Activated CD4-positive, alpha-beta T cell treated with anti-CD3 and anti-CD28 coated beads for 1 hour (primary cell): ENCODE data around the gene GTPBP6.
A peak's percentile ranks its signal among the peaks of the same experiment; 100 is the strongest.
"Not testable (repeated sequence)": the region's sequence is repeated elsewhere in the genome, so short reads cannot be mapped to it uniquely, and the experiment has no call there.

Experiments used
- DNase-seq: peaks from one replicate; pipeline ENCODE4 v3.0.0-alpha.2; 2020

GTPBP6 gene

GRCh38 chrX:290476-291166 is 28.0 kb downstream of the GTPBP6 start:
- DNase-seq = no peak

- no peak for DNase-seq
Observed at GRCh38 chrX:288561-288991, 30.0 kb downstream of the GTPBP6 start.

GRCh38 chrX:287670-288069 is 30.9 kb downstream of the GTPBP6 start:
- no peak for DNase-seq

- DNase-seq = no peak
Observed at GRCh38 chrX:285076-285677, 33.4 kb downstream of the GTPBP6 start.

- DNase-seq = peak; percentile 81
Observed at GRCh38 chrX:283115-283845, 35.3 kb downstream of the GTPBP6 start.

GRCh38 chrX:282000-282681 is 36.5 kb downstream of the GTPBP6 start:
- not testable (repeated sequence) for DNase-seq

GRCh38 chrX:281166-281999 is 37.2 kb downstream of the GTPBP6 start, which contains the start of gene PLCXD1:
TSS of gene PLCXD1 (plus strand) at chrX:281381. CDS start at chrX:284188, 2,807 bp downstream.
- no peak for DNase-seq

GRCh38 chrX:280722-281121 is 37.9 kb downstream of the GTPBP6 start:
- not testable (repeated sequence) for DNase-seq

GRCh38 chrX:279757-280604 is 38.6 kb downstream of the GTPBP6 start:
- not testable (repeated sequence) for DNase-seq

GRCh38 chrX:276581-277201 is 41.9 kb downstream of the GTPBP6 start:
- no peak for DNase-seq

- peak; percentile 28 for DNase-seq
Observed at GRCh38 chrX:275967-276580, 42.5 kb downstream of the GTPBP6 start.

- DNase-seq = no peak
Observed at GRCh38 chrX:275476-275966, 43.1 kb downstream of the GTPBP6 start.

- no peak for DNase-seq
Observed at GRCh38 chrX:274904-275475, 43.6 kb downstream of the GTPBP6 start.

GRCh38 chrX:270848-271367 is 47.7 kb downstream of the GTPBP6 start:
- no peak for DNase-seq

- DNase-seq = no peak
Observed at GRCh38 chrX:267771-268261, 50.8 kb downstream of the GTPBP6 start.

GRCh38 chrX:265502-265901 is 53.1 kb downstream of the GTPBP6 start:
- no peak for DNase-seq

- no peak for DNase-seq
Observed at GRCh38 chrX:264634-265455, 53.8 kb downstream of the GTPBP6 start.

- DNase-seq = not testable (repeated sequence)
Observed at GRCh38 chrX:264006-264405, 54.6 kb downstream of the GTPBP6 start.
